T-helper 1 cell treated with Interleukin-12 subunit alpha and Interleukin-12 subunit beta and Interleukin-4 antibody, amounts not matched to agents 30 μg/mL and 1 μg/mL, for 36 hours (primary cell): ENCODE data around the gene EPC1.
"Not testable (repeated sequence)": the region's sequence is repeated elsewhere in the genome, so short reads cannot be mapped to it uniquely, and the experiment has no call there.

Source experiments
- H3K27ac Mint-ChIP-seq: one replicate; pipeline ENCODE4 v1.8.0; 2021; ENCODE audit warnings: mild to moderate bottlenecking, mixed read lengths
- H3K27me3 Mint-ChIP-seq: one replicate; pipeline ENCODE4 v1.8.0; 2021; ENCODE audit warnings: low read depth, mixed read lengths
- H3K36me3 Mint-ChIP-seq: one replicate; pipeline ENCODE4 v1.8.0; 2021; ENCODE audit warnings: low read depth, mixed read lengths
- H3K4me1 Mint-ChIP-seq: one replicate; pipeline ENCODE4 v1.8.0; 2021; ENCODE audit warnings: low read depth, mixed read lengths
- H3K4me3 Mint-ChIP-seq: one replicate; pipeline ENCODE4 v1.8.0; 2021; ENCODE audit warnings: mild to moderate bottlenecking, moderate library complexity, mixed read lengths
- H3K9me3 Mint-ChIP-seq: one replicate; pipeline ENCODE4 v1.8.0; 2021; ENCODE audit warnings: mixed read lengths

EPC1 gene, protein sequence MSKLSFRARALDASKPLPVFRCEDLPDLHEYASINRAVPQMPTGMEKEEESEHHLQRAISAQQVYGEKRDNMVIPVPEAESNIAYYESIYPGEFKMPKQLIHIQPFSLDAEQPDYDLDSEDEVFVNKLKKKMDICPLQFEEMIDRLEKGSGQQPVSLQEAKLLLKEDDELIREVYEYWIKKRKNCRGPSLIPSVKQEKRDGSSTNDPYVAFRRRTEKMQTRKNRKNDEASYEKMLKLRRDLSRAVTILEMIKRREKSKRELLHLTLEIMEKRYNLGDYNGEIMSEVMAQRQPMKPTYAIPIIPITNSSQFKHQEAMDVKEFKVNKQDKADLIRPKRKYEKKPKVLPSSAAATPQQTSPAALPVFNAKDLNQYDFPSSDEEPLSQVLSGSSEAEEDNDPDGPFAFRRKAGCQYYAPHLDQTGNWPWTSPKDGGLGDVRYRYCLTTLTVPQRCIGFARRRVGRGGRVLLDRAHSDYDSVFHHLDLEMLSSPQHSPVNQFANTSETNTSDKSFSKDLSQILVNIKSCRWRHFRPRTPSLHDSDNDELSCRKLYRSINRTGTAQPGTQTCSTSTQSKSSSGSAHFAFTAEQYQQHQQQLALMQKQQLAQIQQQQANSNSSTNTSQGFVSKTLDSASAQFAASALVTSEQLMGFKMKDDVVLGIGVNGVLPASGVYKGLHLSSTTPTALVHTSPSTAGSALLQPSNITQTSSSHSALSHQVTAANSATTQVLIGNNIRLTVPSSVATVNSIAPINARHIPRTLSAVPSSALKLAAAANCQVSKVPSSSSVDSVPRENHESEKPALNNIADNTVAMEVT

DNA sequence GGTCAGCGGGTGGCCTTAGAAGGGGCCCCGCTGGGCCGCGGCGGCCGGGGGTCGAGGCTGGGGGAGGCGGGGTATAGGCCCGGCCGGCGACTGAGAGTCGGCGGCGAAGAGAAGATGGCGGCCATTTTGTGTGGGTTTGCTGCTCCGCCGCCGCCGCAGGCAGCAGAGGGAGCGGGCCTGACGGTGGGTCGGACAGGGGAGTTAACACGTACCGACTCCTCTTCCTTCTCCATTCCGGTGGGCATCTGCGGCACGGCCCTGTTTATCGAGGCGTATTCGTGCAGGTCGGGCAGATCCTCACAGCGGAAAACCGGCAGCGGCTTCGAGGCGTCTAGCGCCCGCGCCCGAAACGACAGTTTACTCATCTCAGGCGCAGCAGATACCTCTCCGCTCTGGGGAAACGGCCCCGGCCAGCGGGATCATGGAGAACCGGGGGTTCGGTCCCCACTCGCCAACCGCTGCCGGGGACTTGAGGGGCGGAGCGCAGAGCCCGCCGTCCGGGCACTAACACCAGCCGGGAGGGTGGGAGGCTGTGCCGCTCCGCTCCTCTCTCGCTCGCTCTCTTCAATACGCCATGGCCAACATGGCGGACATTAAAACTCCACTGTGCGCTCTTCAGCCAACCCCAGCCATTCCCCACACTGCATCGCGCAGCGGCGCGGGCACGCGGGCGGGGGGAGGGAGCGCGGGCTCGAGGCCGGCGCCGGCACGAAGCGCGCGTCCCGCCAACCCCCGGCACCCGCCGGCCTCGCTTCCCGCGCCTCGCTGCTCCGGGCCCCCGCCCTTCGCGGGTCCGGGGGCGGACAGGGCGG is at the start of gene EPC1:
TSS of gene EPC1 (minus strand) at position 608 of the 812 bp plus-strand sequence. CDS start at position 365, 243 bp downstream.
- no peaks in the 10 kb centered on the region for H3K27me3 Mint-ChIP-seq
- peaks cover 40% of the 10 kb centered on the region for H3K4me1 Mint-ChIP-seq
- H3K4me3 Mint-ChIP-seq, result peak within 1 kb of the TSS; percentile 94
- H3K27ac Mint-ChIP-seq, result peak within 1 kb of the TSS; percentile 98
- no peaks in the 10 kb centered on the region for H3K9me3 Mint-ChIP-seq
- peaks cover 13% of the 10 kb centered on the region for H3K36me3 Mint-ChIP-seq

DNA sequence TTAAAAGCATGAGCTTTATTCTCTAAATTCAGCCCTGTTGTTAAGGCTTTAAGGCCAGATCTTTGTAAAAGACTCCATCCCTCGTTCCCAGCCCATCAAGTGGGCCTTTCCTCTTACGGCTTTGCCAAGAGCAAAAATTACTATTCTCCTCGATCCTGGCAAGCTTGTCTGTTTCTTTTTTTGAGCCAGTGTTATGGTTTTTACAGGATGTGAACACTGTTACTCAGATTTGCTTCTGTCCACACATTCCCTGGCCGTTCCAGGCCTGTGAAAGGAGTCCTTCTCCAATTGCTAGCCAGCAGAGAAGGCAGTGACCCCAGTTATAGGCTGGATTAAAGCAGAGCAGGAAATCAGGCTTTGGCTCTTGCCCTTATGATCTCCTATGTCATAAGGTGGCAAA is 47.0 kb upstream of the EPC1 start:
- no peaks in the 10 kb centered on the region for H3K36me3 Mint-ChIP-seq
- H3K27me3 Mint-ChIP-seq, result no peaks in the 10 kb centered on the region
- no peak overlapping the region for H3K4me3 Mint-ChIP-seq
- no peaks in the 10 kb centered on the region for H3K9me3 Mint-ChIP-seq
- no peak overlapping the region for H3K27ac Mint-ChIP-seq
- no peaks in the 10 kb centered on the region for H3K4me1 Mint-ChIP-seq

DNA sequence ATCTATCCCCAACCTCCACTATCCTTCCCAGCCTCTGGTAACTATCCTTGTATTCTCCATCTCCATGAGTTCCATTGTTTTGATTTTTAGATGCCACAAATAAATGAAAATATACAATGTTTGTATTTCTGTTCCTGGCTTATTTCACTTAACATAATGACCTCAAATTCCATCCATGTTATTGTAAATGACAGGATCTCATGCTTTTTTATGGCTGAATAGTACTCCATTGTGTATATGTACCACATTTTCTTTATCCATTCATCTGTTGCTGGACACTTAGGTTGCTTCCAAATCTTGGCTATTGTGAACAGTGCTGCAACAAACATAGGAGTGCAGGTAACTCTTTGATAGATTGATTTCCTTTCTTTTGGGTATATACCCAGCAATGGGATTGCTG is 45.3 kb upstream of the EPC1 start:
- H3K4me1 Mint-ChIP-seq, H3K36me3 Mint-ChIP-seq: not testable (repeated sequence)

GRCh38 chr10:32390193-32390592 is 43.2 kb upstream of the EPC1 start:
- H3K4me3 Mint-ChIP-seq, result no peak overlapping the region
- no peaks in the 10 kb centered on the region for H3K4me1 Mint-ChIP-seq
- no peaks in the 10 kb centered on the region for H3K27me3 Mint-ChIP-seq
- no peaks in the 10 kb centered on the region for H3K36me3 Mint-ChIP-seq
- no peaks in the 10 kb centered on the region for H3K9me3 Mint-ChIP-seq
- no peak overlapping the region for H3K27ac Mint-ChIP-seq

More for the DNA sequence above, 45.3 kb upstream of the EPC1 start:
- H3K27me3 Mint-ChIP-seq, H3K9me3 Mint-ChIP-seq, H3K4me3 Mint-ChIP-seq, H3K27ac Mint-ChIP-seq: not testable (repeated sequence)

DNA sequence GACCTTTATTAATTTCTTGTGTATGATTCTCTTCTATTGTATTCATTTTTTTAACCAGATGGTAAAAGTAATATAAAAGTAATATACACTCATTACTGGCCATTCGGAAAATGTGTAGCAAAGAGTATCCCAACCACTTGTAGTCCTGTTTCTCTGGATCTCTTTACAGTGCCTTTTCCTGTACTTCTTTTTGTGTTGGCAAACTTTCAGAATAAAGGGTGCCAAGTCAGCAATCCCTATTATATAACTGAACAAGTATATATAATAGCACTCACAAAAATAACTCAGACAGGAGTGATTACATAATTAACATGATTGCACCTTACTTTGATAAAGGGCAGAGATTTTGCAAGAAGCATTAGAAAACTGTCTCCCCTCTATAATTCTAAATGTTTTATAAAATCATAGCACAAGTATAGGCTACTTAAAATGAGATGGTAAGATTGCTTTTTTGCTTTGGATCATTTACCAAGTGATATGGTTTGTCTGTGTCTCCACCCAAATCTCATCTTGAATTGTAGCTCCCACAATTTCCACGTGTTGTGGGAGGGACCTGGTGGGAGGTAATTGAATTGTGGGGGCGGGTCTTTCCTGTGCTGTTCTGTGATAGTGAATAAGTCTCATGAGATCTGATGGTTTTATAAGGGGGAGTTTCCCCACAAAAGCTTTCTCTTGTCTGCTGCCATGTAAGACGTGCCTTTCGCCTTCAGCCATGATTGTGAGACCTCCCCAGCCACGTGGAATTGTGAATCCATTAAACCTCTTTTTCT is 41.5 kb upstream of the EPC1 start:
- Mint-ChIP-seq H3K36me3 (no peaks in the 10 kb centered on the region), H3K4me1 (peaks cover 2% of the 10 kb centered on the region), H3K4me3 (no peak overlapping the region), H3K27me3 (no peaks in the 10 kb centered on the region), H3K27ac (no peak overlapping the region), H3K9me3 (no peaks in the 10 kb centered on the region)

- H3K9me3 Mint-ChIP-seq, result no peaks in the 10 kb centered on the region
- no peak overlapping the region for H3K27ac Mint-ChIP-seq
- no peaks in the 10 kb centered on the region for H3K36me3 Mint-ChIP-seq
- H3K4me3 Mint-ChIP-seq, result no peak overlapping the region
- peaks cover 5% of the 10 kb centered on the region for H3K4me1 Mint-ChIP-seq
- no peaks in the 10 kb centered on the region for H3K27me3 Mint-ChIP-seq
These were observed 39.8 kb upstream of the EPC1 start for GRCh38 chr10:32386623-32387260.

DNA sequence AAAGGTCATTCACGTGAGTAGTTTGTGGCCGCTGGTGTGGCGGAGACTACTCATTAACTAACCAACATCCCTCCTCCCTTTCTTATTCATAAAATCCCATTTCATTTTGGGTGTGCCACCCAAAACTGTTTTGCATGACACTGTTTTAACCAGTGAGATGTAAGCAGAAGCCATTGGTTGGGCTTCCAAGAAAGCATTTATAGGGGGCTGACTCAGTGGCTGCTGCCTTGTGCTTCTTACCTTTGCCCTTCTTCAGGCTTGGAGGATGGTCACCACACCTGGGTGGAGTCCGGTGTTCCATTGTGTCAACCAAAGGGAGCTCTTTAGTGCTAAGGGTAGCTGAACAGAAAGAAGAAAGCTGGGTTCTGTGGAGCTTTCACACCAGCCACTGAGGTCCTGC is 37.2 kb upstream of the EPC1 start:
- Mint-ChIP-seq H3K27ac (no peak overlapping the region), H3K36me3 (no peaks in the 10 kb centered on the region), H3K27me3 (no peaks in the 10 kb centered on the region), H3K4me1 (peaks cover 10% of the 10 kb centered on the region), H3K9me3 (no peaks in the 10 kb centered on the region), H3K4me3 (no peak overlapping the region)

DNA sequence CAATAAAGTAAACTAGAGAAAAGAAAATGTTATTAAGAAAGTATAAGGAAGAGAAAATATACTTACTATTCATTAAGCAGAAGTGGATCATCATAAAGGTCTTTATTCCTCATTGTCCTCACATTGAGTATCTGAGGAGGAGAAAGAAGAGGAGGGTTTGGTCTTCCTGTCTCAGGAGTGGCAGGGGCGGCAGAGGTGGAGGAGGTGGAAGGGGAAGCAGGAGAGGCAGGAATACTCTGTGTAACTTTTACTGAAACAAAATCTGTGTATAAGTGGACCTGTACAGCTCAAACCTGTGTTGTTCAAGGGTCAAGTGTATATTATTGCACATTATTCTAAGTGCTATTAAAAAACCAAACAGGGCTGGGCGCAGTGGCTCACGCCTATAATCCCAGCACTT is 34.2 kb upstream of the EPC1 start:
- Mint-ChIP-seq H3K9me3 (no peaks in the 10 kb centered on the region), H3K4me3 (no peak overlapping the region), H3K36me3 (no peaks in the 10 kb centered on the region), H3K4me1 (peaks cover 12% of the 10 kb centered on the region), H3K27ac (no peak overlapping the region), H3K27me3 (no peaks in the 10 kb centered on the region)

DNA sequence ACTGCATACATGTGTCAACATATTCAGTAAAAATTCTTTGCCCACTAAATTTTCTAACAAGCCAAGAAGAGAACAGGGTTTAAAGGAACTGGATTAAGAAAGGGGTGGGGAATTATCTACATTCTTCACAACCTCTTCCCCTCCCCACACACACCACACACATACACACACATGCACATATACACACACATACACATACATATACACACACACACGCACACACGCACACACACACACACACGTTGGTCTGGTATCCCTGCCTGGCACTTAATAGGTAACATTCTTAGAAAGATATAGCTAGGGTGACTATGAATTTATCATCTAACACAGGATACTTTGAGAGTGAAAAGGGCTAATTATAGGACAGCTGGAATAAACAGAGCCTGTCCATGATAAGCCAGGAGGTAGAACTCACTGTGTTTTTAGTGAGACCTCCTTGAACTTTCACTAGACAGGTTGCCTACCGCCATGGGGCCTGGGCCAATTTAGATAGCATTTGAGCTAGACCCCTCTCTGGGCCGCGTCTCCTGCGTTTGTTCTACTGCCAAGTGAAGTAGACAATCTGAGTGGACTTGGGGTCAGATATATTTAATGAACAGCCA is 33.1 kb upstream of the EPC1 start:
- Mint-ChIP-seq H3K9me3 (no peaks in the 10 kb centered on the region), H3K27ac (no peak overlapping the region), H3K36me3 (no peaks in the 10 kb centered on the region), H3K27me3 (no peaks in the 10 kb centered on the region), H3K4me1 (peaks cover 16% of the 10 kb centered on the region), H3K4me3 (no peak overlapping the region)

GRCh38 chr10:32379318-32379949 is 32.5 kb upstream of the EPC1 start:
- Mint-ChIP-seq H3K27ac (no peak overlapping the region), H3K4me1 (peaks cover 18% of the 10 kb centered on the region), H3K36me3 (no peaks in the 10 kb centered on the region), H3K9me3 (no peaks in the 10 kb centered on the region), H3K4me3 (no peak overlapping the region), H3K27me3 (no peaks in the 10 kb centered on the region)

DNA sequence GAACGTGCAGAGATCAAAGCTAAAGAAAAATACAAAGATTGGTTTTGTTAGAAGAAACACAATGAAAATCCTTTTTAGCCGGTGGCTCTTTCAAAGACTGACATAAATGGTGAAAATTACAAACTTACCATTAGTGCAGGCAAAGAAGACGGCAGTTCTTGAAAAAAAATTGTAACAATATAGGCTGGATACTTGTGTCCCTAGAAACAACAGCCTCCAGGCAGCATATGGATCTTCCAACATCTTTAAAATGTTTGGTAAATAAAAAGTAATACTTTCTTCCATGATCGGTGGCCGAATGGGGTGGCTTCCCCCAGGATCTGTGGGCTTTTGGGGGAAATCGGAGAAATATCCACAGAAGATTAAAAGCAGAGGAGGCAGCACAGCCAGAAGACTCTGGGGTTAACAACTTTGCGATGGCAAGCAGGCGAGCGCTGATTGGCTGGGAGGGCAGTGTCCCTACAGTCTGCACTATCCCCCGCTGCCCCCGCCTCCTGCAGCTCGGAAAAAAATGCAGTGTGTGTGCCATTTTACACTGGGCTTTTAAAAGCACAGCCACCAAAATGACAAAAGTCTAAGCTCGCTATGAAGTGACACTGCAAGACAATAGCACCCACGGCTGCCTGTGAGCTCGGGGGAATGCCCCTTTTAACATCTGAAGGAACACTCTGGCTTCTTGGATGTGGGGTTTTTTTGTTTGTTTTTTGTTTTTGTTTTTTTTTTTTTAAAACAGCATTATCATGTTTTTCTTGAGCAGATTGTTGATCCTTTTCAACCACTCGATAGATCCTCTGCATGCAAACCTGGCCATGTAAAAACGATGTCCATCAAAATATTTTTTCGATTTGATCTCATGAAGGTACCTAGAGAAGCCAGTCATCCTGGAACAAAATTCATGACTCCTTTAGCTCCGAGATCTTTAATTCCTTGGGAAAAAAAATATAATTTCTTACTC is 31.7 kb upstream of the EPC1 start:
- peaks cover 19% of the 10 kb centered on the region for H3K4me1 Mint-ChIP-seq
- no peaks in the 10 kb centered on the region for H3K36me3 Mint-ChIP-seq
- H3K9me3 Mint-ChIP-seq, result no peaks in the 10 kb centered on the region
- no peaks in the 10 kb centered on the region for H3K27me3 Mint-ChIP-seq
- H3K27ac Mint-ChIP-seq, result no peak overlapping the region
- no peak overlapping the region for H3K4me3 Mint-ChIP-seq
